Hepatocyte (in vitro differentiated cells): ENCODE data around the gene KLHL1. TPM values are rescaled to one million over a fixed set of nuclear protein-coding genes. Genes with fewer than 3 reads are reported as not detected.

Experiments used
- DNase-seq: peaks from one replicate; pipeline ENCODE4 v3.0.0-alpha.2; 2016; ENCODE audit warnings: low spot score
- H2AFZ ChIP-seq: fragments of 200-600 bp; sonication (generic); 2 replicates; pipeline ENCODE4 v1.6.0; 2016; ENCODE audit warnings: antibody characterized with exemption, mild to moderate bottlenecking
- H3K27ac ChIP-seq: fragments of 200-600 bp; sonication (generic); 2 replicates; pipeline ENCODE4 v1.5.1; 2016; ENCODE audit warnings: mild to moderate bottlenecking
- H3K27me3 ChIP-seq: fragments of 200-600 bp; sonication (generic); 2 replicates; pipeline ENCODE4 v1.6.1; 2016
- H3K36me3 ChIP-seq: fragments of 200-600 bp; sonication (generic); replicated peaks from 2 replicates; pipeline ENCODE4 v1.5.1; 2016; ENCODE audit warnings: low read depth; ENCODE audit not compliant: insufficient read depth
- H3K4me1 ChIP-seq: fragments of 200-600 bp; sonication (generic); 2 replicates; pipeline ENCODE4 v1.5.1; 2016; ENCODE audit warnings: mild to moderate bottlenecking, moderate library complexity; ENCODE audit not compliant: insufficient read depth
- H3K4me2 ChIP-seq: fragments of 200-600 bp; sonication (generic); 2 replicates; pipeline ENCODE4 v1.6.0; 2016
- H3K4me3 ChIP-seq: fragments of 200-600 bp; sonication (generic); 2 replicates; pipeline ENCODE4 v1.5.1; 2016; ENCODE audit warnings: mild to moderate bottlenecking
- H3K79me2 ChIP-seq: fragments of 200-600 bp; sonication (generic); 2 replicates; pipeline ENCODE4 v1.6.0; 2017; ENCODE audit warnings: mild to moderate bottlenecking
- H3K9me2 ChIP-seq: fragments of 200-600 bp; sonication (generic); replicated peaks from 2 replicates; pipeline ENCODE4 v1.6.0; 2017; ENCODE audit warnings: mild to moderate bottlenecking; ENCODE audit not compliant: insufficient read depth
- H3K9me3 ChIP-seq: fragments of 200-600 bp; sonication (generic); 2 replicates; pipeline ENCODE4 v1.5.1; 2016; ENCODE audit warnings: low read depth, mild to moderate bottlenecking
- H4K20me1 ChIP-seq: fragments of 200-600 bp; sonication (generic); 2 replicates; pipeline ENCODE4 v1.6.0; 2016; ENCODE audit warnings: mild to moderate bottlenecking; ENCODE audit not compliant: insufficient read depth, poor library complexity, severe bottlenecking
- CTCF ChIP-seq: fragments of 200-600 bp; sonication (generic); IDR thresholded peaks from 2 replicates; pipeline ENCODE4 v1.5.1; 2016; ENCODE audit warnings: antibody characterized with exemption, mild to moderate bottlenecking; ENCODE audit not compliant: poor library complexity
- EZH2 ChIP-seq: fragments of 200-600 bp; sonication (generic); IDR thresholded peaks from 2 replicates; pipeline ENCODE4 v1.6.1; 2016; ENCODE audit warnings: antibody characterized with exemption, mild to moderate bottlenecking, borderline replicate concordance
- EZH2phosphoT487 ChIP-seq: fragments of 200-600 bp; sonication (generic); IDR thresholded peaks from one replicate; pipeline ENCODE4 v1.6.1; 2018; ENCODE audit warnings: antibody characterized with exemption, mild to moderate bottlenecking, low read depth, moderate library complexity; ENCODE audit not compliant: unreplicated experiment, severe bottlenecking
- WGBS: methylation state at CpG from one replicate; pipeline ENCODE4 v1.1.6; 2016; ENCODE audit warnings: low lambda C conversion rate; ENCODE audit errors: missing lambda C conversion rate; 5-methylcytosine and 5-hydroxymethylcytosine counted together
- polyA plus RNA-seq: library from polyadenylated mRNA; unstranded; fragments of >200 nt; fragmentation: Nextera tagmentation; extraction: Ambion mirVana; gene quantifications from 2 replicates; pipeline ENCODE4 v1.2.1, GENCODE V29; 2016
- total RNA-seq: library from RNA; depleted of rRNA; stranded (reverse); fragments of >200 nt; gene quantifications from 2 replicates; pipeline ENCODE4 v1.2.3, GENCODE V29; 2014

Gene KLHL1
- total and polyA plus RNA-seq, 2 experiments from 2014 or later: 1.2 TPM

GRCh38 chr13:69856331-69856730, 251.9 kb downstream of the KLHL1 start:
- Histone ChIP-seq H3K9me3 (no peaks in the 10 kb centered on the region), H4K20me1 (no peaks in the 10 kb centered on the region), H3K9me2 (no peaks in the 10 kb centered on the region), H3K27me3 (no peaks in the 10 kb centered on the region), H3K4me2 (no peak overlapping the region), H3K4me1 (peaks cover 4% of the 10 kb centered on the region), H3K27ac (peak overlapping the region; percentile 50), H3K4me3 (no peak overlapping the region), H3K79me2 (no peaks in the 10 kb centered on the region), H2AFZ (peak overlapping the region; percentile 37), H3K36me3 (no peaks in the 10 kb centered on the region)
- peak; percentile 46 for DNase-seq
- WGBS: 9% methylated on average over 3 of the region's 3 CpGs
- TF ChIP-seq EZH2phosphoT487: no peak
- TF ChIP-seq CTCF: no peak
- no peak for TF ChIP-seq EZH2

- no peak for DNase-seq
- no peak overlapping the region for H3K27ac ChIP-seq
- 90% methylated on average over 2 of the region's 2 CpGs for WGBS
- H3K4me3 ChIP-seq: no peak overlapping the region
- no peaks in the 10 kb centered on the region for H4K20me1 ChIP-seq
- H3K4me1 ChIP-seq: no peaks in the 10 kb centered on the region
- H2AFZ ChIP-seq: no peak overlapping the region
- TF ChIP-seq CTCF: no peak
- no peak for TF ChIP-seq EZH2phosphoT487
- no peak for TF ChIP-seq EZH2
- no peaks in the 10 kb centered on the region for H3K79me2 ChIP-seq
- H3K9me3 ChIP-seq: no peaks in the 10 kb centered on the region
- no peaks in the 10 kb centered on the region for H3K36me3 ChIP-seq
- no peak overlapping the region for H3K4me2 ChIP-seq
- no peaks in the 10 kb centered on the region for H3K27me3 ChIP-seq
- no peaks in the 10 kb centered on the region for H3K9me2 ChIP-seq
Observed at GRCh38 chr13:69828527-69828926, 279.7 kb downstream of the KLHL1 start.

- no peaks in the 10 kb centered on the region for H3K27me3 ChIP-seq
- WGBS: 79% methylated on average over 6 of the region's 6 CpGs
Observed at GRCh38 chr13:69820180-69820579, 288.1 kb downstream of the KLHL1 start.

More at GRCh38 chr13:69820180-69820579, 288.1 kb downstream of the KLHL1 start:
- no peaks in the 10 kb centered on the region for H3K36me3 ChIP-seq
- H3K4me1 ChIP-seq: no peaks in the 10 kb centered on the region
- no peaks in the 10 kb centered on the region for H4K20me1 ChIP-seq
- H3K9me2 ChIP-seq: no peaks in the 10 kb centered on the region
- TF ChIP-seq EZH2phosphoT487: no peak
- no peak for TF ChIP-seq EZH2
- no peak for TF ChIP-seq CTCF
- H2AFZ ChIP-seq: no peak overlapping the region
- DNase-seq: no peak
- H3K27ac ChIP-seq: no peak overlapping the region
- H3K79me2 ChIP-seq: no peaks in the 10 kb centered on the region
- no peak overlapping the region for H3K4me2 ChIP-seq
- H3K9me3 ChIP-seq: no peaks in the 10 kb centered on the region
- H3K4me3 ChIP-seq: no peak overlapping the region
